Activated naive CD4-positive, alpha-beta T cell treated with anti-CD3 and anti-CD28 coated beads, Interleukin-2, amount 50 U/mL, for 16 hours (primary cell): ENCODE data around the gene WDTC1.

Experiments used
- DNase-seq: peaks from one replicate; pipeline ENCODE4 v3.0.0-alpha.2; 2020

WDTC1 gene

GRCh38 chr1:27302612-27303011, 68.2 kb downstream of the WDTC1 start:
- DNase-seq, result no peak

- no peak for DNase-seq
These were observed 69.1 kb downstream of the WDTC1 start for GRCh38 chr1:27303509-27303908.

GRCh38 chr1:27306071-27306470, 71.6 kb downstream of the WDTC1 start:
- no peak for DNase-seq

GRCh38 chr1:27306892-27307761, 72.7 kb downstream of the WDTC1 start:
- no peak for DNase-seq

- DNase-seq, result no peak
These were observed 73.6 kb downstream of the WDTC1 start for GRCh38 chr1:27307874-27308598.

GRCh38 chr1:27314169-27314568, 79.7 kb downstream of the WDTC1 start:
- no peak for DNase-seq

GRCh38 chr1:27314737-27315136, 80.3 kb downstream of the WDTC1 start:
- no peak for DNase-seq

- DNase-seq, result no peak
These were observed 82.4 kb downstream of the WDTC1 start for GRCh38 chr1:27316860-27317259.

GRCh38 chr1:27318136-27318535, 83.7 kb downstream of the WDTC1 start:
- DNase-seq, result no peak

GRCh38 chr1:27318596-27318995, 84.2 kb downstream of the WDTC1 start:
- no peak for DNase-seq

- DNase-seq, result peak; percentile 97
These were observed 87.6 kb downstream of the WDTC1 start, which contains the start of gene TMEM222 for GRCh38 chr1:27321813-27322568. TSS of gene TMEM222 (plus strand) at chr1:27322163. CDS start at chr1:27322198, 35 bp downstream.

- DNase-seq, result no peak
These were observed 88.3 kb downstream of the WDTC1 start for GRCh38 chr1:27322569-27323240.

GRCh38 chr1:27325286-27325685, 90.9 kb downstream of the WDTC1 start:
- DNase-seq, result no peak

- no peak for DNase-seq
These were observed 93.5 kb downstream of the WDTC1 start for GRCh38 chr1:27327964-27328363.

GRCh38 chr1:27330786-27331185, 96.4 kb downstream of the WDTC1 start:
- DNase-seq, result no peak

GRCh38 chr1:27331426-27331825, 97.0 kb downstream of the WDTC1 start:
- DNase-seq, result no peak

GRCh38 chr1:27331922-27332321, 97.5 kb downstream of the WDTC1 start:
- DNase-seq, result no peak

- peak; percentile 53 for DNase-seq
These were observed 98.3 kb downstream of the WDTC1 start for GRCh38 chr1:27332536-27333281.

GRCh38 chr1:27333717-27334279, 99.4 kb downstream of the WDTC1 start:
- DNase-seq, result no peak

GRCh38 chr1:27335506-27336422, 101.3 kb downstream of the WDTC1 start:
- no peak for DNase-seq
